Trophoblast cell (in vitro differentiated cells and primary cell): ENCODE data around the gene ZNF653.
"Not testable (repeated sequence)": the region's sequence is repeated elsewhere in the genome, so short reads cannot be mapped to it uniquely, and the experiment has no call there.

Experiments used
- DNase-seq, 2 donors: peaks; one replicate each; pipeline ENCODE4 v3.0.0-alpha.2; 2016
- H2AFZ ChIP-seq: 2 replicates; pipeline ENCODE4 v1.6.1; 2013; ENCODE audit warnings: low read length, moderate library complexity, mild to moderate bottlenecking; ENCODE audit not compliant: insufficient read depth, poor library complexity
- H2AK5ac ChIP-seq: 2 replicates; pipeline ENCODE4 v1.6.1; 2013; ENCODE audit warnings: mild to moderate bottlenecking, low read length
- H2BK120ac ChIP-seq: 2 replicates; pipeline ENCODE4 v1.6.1; 2013; ENCODE audit warnings: low read length, mild to moderate bottlenecking, moderate library complexity; ENCODE audit not compliant: insufficient read depth, poor library complexity
- H2BK12ac ChIP-seq: 2 replicates; pipeline ENCODE4 v1.6.1; 2013; ENCODE audit warnings: mild to moderate bottlenecking, low read length, moderate library complexity
- H2BK5ac ChIP-seq: 2 replicates; pipeline ENCODE4 v1.6.1; 2013; ENCODE audit warnings: low read length, low read depth, moderate library complexity, mild to moderate bottlenecking; ENCODE audit not compliant: poor library complexity
- H3K14ac ChIP-seq: 2 replicates; pipeline ENCODE4 v1.6.1; 2013; ENCODE audit warnings: mild to moderate bottlenecking, low read length
- H3K18ac ChIP-seq: 2 replicates; pipeline ENCODE4 v1.6.1; 2013; ENCODE audit warnings: mild to moderate bottlenecking, low read length
- H3K23ac ChIP-seq: 2 replicates; pipeline ENCODE4 v1.6.1; 2013; ENCODE audit warnings: low read length
- H3K27ac ChIP-seq: 2 replicates; pipeline ENCODE4 v1.5.1; 2013; ENCODE audit warnings: low read depth, mild to moderate bottlenecking, inconsistent platforms, low read length, moderate library complexity
- H3K27me3 ChIP-seq: 2 replicates; pipeline ENCODE4 v1.6.1; 2013; ENCODE audit warnings: inconsistent platforms, mild to moderate bottlenecking, low read length, moderate library complexity; ENCODE audit not compliant: insufficient read depth
- H3K36me3 ChIP-seq, 2 experiments: 1 replicate in 1 of 2; 2 replicates in 1 of 2; pipeline ENCODE4 v1.6.1; 2013; ENCODE audit warnings: low read length in 2 of 2, mild to moderate bottlenecking in 2 of 2, moderate library complexity in 1 of 2; ENCODE audit not compliant: insufficient read depth in 2 of 2, control insufficient read depth in 1 of 2
- H3K4ac ChIP-seq: 2 replicates; pipeline ENCODE4 v1.6.1; 2013; ENCODE audit warnings: low read depth, mild to moderate bottlenecking, low read length, moderate library complexity
- H3K4me1 ChIP-seq, 2 experiments: 1 replicate in 1 of 2; 2 replicates in 1 of 2; pipeline ENCODE4 v1.6.1; 2013; ENCODE audit warnings: low read length in 2 of 2, mild to moderate bottlenecking in 2 of 2, moderate library complexity in 1 of 2; ENCODE audit not compliant: insufficient read depth in 2 of 2, control insufficient read depth in 1 of 2
- H3K4me2 ChIP-seq: 2 replicates; pipeline ENCODE4 v1.6.1; 2013; ENCODE audit warnings: inconsistent platforms, mild to moderate bottlenecking, low read length, moderate library complexity
- H3K4me3 ChIP-seq: 2 replicates; pipeline ENCODE4 v1.5.1; 2013; ENCODE audit warnings: mild to moderate bottlenecking, low read depth, low read length, inconsistent platforms
- H3K79me1 ChIP-seq: one replicate; pipeline ENCODE4 v1.6.1; 2013; ENCODE audit warnings: low read length
- H3K79me2 ChIP-seq: 2 replicates; pipeline ENCODE4 v1.6.1; 2013; ENCODE audit warnings: low read length, mild to moderate bottlenecking; ENCODE audit not compliant: control insufficient read depth, insufficient read depth, poor library complexity
- H3K9ac ChIP-seq: 2 replicates; pipeline ENCODE4 v1.6.1; 2013; ENCODE audit warnings: mild to moderate bottlenecking, low read length
- H3K9me3 ChIP-seq: 2 replicates; pipeline ENCODE4 v1.6.1; 2013; ENCODE audit warnings: low read depth, mild to moderate bottlenecking, control low read depth, inconsistent platforms, low read length; ENCODE audit not compliant: insufficient read depth
- H4K12ac ChIP-seq: 2 replicates; pipeline ENCODE4 v1.6.1; 2013; ENCODE audit warnings: low read depth, mild to moderate bottlenecking, low read length, moderate library complexity
- H4K8ac ChIP-seq: 2 replicates; pipeline ENCODE4 v1.6.1; 2013; ENCODE audit warnings: low read depth, mild to moderate bottlenecking, low read length, moderate library complexity
- H4K91ac ChIP-seq: one replicate; pipeline ENCODE4 v1.6.1; 2013; ENCODE audit warnings: low read depth, mild to moderate bottlenecking, low read length, moderate library complexity
- WGBS: extraction: QIAGEN DNeasy Blood & Tissue Kit; methylation state at CpG from one replicate; pipeline ENCODE4 v1.1.7; 2013; ENCODE audit warnings: missing lambda C conversion rate; ENCODE audit not compliant: insufficient read length, insufficient coverage; ENCODE audit errors: extremely low coverage; 5-methylcytosine and 5-hydroxymethylcytosine counted together

The ZNF653 gene

DNA sequence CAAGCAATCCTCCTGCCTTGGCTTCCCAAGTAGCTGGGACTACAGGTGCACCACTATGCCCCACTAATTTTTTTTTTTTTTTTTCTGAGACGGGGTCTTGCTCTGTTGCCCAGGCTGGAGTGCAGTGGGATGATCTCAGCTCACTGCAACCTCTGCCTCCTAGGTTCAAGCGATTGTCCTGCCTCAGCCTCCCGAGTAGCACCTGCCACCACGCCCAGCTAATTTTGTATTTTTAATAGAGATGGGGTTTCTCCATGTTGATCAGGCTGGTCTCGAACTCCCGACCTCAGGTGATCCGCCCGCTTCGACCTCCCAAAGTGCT is 50.4 kb downstream of the ZNF653 start:
- not testable (repeated sequence) for H3K36me3 ChIP-seq, H3K14ac ChIP-seq, H3K4ac ChIP-seq, H3K4me1 ChIP-seq, H2BK120ac ChIP-seq, H2BK5ac ChIP-seq, H3K79me2 ChIP-seq, DNase-seq, H3K27ac ChIP-seq, H3K79me1 ChIP-seq, H3K9me3 ChIP-seq, H4K12ac ChIP-seq, H3K4me3 ChIP-seq, H3K23ac ChIP-seq, H3K18ac ChIP-seq, H3K9ac ChIP-seq, H3K4me2 ChIP-seq, H4K91ac ChIP-seq, H2BK12ac ChIP-seq, H2AK5ac ChIP-seq, H4K8ac ChIP-seq, H2AFZ ChIP-seq, H3K27me3 ChIP-seq
- WGBS: no CpG with 5 or more reads among the region's 9 CpGs

DNA sequence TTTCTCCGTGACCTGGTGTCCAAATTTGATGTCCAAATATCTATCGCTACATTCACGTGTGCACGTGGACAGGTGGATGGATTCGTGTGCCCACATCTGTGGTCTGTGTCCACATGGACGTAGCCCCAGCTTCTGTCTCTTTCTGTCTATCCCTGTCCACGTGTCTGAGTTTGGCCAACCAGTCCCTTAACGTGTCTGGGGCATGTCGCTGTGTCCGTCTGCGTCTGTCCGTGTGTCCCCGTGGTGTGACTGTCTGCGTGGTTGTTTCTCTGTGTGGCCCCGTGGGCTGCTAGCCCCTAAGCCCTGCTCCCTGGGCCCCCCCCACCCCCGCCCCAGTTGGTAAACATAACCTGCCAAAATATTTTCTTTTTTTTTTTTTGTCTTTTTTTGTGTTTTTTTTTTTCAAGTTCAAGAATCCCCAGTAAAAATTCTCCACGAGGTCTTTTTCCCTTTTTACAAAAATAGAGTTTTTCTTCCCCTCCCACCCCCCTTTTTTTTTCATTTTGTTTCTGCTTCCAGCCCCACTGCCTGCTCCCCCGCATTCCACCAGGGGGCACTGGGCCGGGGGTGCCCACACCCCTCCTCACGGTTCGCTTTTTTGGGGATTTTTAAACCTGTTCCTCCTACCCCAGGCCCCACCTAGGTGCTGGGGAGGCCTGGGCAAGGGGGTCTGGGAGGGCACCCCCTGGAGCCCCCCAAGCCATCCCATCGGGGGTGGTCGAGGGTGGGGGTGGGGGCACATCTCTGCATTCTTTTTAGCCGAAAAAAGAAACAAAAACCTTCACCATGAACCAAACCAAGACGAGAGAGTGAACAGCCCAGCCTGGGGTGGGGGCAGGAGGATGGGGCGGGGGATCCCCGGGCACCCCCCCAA is 51.9 kb downstream of the ZNF653 start:
- Histone ChIP-seq H3K79me2 (no peaks in the 10 kb centered on the region), H3K18ac (no peak overlapping the region), H3K14ac (no peak overlapping the region)

DNA sequence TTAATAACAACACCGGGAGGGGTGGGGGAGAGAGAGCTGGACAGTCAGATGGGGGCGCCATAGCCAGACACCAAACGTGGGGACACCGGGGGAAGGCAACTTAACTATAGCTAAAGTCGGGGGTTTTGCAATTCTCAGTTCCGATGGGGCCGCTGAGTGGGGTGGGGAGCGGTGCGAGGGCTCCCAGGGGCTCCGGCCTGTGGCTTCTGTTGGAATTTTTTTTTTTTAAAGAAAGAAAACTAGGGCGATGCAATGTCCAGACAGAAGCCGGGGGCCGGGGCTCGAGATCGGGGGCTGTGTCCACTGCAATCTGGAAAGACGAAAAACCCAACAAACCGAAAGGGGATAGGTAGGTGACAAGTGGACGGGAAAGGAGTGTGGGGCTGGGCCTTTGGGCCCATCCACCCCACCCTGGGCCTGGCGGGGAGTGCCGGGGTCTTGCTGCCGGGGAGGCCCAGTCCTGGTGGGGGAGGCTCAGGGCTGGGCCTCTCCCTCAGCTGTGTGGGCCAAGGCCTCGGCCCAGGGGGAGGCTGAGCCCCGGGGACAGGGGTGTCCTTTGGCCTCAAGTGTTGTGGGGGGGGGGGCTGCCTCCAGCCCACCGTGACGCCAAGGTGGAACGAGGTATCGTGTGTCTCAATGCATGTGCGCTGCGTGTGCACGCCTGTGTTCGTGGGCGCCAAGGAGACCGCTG is 52.9 kb downstream of the ZNF653 start:
- no CpG with 5 or more reads among the region's 33 CpGs for WGBS
- Histone ChIP-seq H2BK12ac (no peak overlapping the region), H3K9ac (no peak overlapping the region), H3K23ac (no peak overlapping the region), H3K4ac (no peak overlapping the region), H3K4me3 (no peak overlapping the region), H3K18ac (no peak overlapping the region), H4K8ac (no peak overlapping the region), H3K4me2 (no peak overlapping the region), H3K9me3 (no peaks in the 10 kb centered on the region), H3K79me2 (no peaks in the 10 kb centered on the region), H2BK5ac (no peak overlapping the region), H3K36me3 (peaks cover 22 to 27% of the 10 kb centered on the region in 2 experiments), H3K14ac (no peak overlapping the region), H3K79me1 (no peaks in the 10 kb centered on the region), H2AFZ (no peak overlapping the region), H4K91ac (no peak overlapping the region), H3K27ac (no peak overlapping the region), H2AK5ac (no peak overlapping the region), H4K12ac (no peak overlapping the region), H3K27me3 (no peaks in the 10 kb centered on the region), H2BK120ac (no peak overlapping the region), H3K4me1 (no peaks in the 10 kb centered on the region)
- no peak for DNase-seq

More for the DNA sequence above, 51.9 kb downstream of the ZNF653 start:
- Histone ChIP-seq H3K4me3 (no peak overlapping the region), H3K9ac (no peak overlapping the region), H3K4ac (no peak overlapping the region), H3K9me3 (peaks cover 3% of the 10 kb centered on the region), H2BK120ac (no peak overlapping the region), H3K27ac (no peak overlapping the region), H3K79me1 (no peaks in the 10 kb centered on the region), H2AK5ac (no peak overlapping the region), H2BK12ac (no peak overlapping the region), H3K27me3 (no peaks in the 10 kb centered on the region), H3K23ac (no peak overlapping the region), H2AFZ (no peak overlapping the region), H4K12ac (no peak overlapping the region), H4K91ac (no peak overlapping the region), H3K4me2 (no peak overlapping the region), H3K36me3 (peaks cover 13 to 18% of the 10 kb centered on the region in 2 experiments), H2BK5ac (no peak overlapping the region), H3K4me1 (no peaks in the 10 kb centered on the region), H4K8ac (peak overlapping the region; percentile 18)
- WGBS: no CpG with 5 or more reads among the region's 27 CpGs
- no peak for DNase-seq

DNA sequence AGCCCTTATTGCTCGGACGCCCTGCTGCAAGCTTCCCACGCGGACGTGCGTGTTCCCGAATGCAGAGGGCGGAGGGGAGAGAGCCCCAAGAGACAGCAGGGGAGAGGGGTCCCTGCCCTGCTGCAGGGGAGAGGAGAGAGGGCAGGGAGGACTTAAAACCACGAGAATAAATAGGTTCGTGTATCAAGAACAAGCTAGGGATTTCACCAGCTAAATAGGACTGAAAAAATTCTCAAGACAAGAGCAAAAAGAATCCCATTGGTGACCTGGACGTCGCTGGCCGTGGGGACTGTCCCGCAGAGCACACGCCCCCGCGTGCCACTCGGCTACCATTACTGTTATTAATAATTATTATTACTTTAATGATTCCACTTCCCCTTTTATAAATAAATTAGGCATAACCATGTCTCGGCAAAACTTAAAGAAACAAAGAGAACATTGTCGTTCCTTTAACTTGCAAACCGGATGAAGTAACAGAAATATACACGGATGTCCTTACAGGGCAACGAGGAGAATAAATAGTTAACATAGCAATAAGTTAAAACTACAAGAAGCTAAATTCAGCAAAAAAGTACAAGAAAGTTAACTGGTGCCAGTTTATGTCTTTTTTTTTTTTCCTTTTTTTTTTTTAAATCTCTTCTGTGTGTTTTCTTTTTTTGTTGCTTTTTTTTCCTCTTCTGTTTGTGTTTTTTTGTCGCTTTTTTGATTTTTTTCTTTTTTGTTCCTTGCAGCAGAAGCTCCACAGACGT is 53.6 kb downstream of the ZNF653 start:
- H2BK12ac ChIP-seq: no peak overlapping the region
- no peak overlapping the region for H3K14ac ChIP-seq
- H3K9ac ChIP-seq: no peak overlapping the region
- H2BK5ac ChIP-seq: no peak overlapping the region
- DNase-seq: no peak
- H4K91ac ChIP-seq: no peak overlapping the region
- H3K79me2 ChIP-seq: no peaks in the 10 kb centered on the region
- no peak overlapping the region for H3K27ac ChIP-seq
- no peak overlapping the region for H2AFZ ChIP-seq
- peaks cover 30 to 34% of the 10 kb centered on the region in 2 experiments for H3K36me3 ChIP-seq
- no peak overlapping the region for H3K4ac ChIP-seq
- no peak overlapping the region for H3K4me3 ChIP-seq
- no peak overlapping the region for H4K8ac ChIP-seq
- H2AK5ac ChIP-seq: no peak overlapping the region
- no peak overlapping the region for H3K4me2 ChIP-seq
- H3K4me1 ChIP-seq: no peaks in the 10 kb centered on the region
- no CpG with 5 or more reads among the region's 25 CpGs for WGBS
- H3K27me3 ChIP-seq: no peaks in the 10 kb centered on the region
- H3K18ac ChIP-seq: no peak overlapping the region
- H4K12ac ChIP-seq: no peak overlapping the region
- H3K23ac ChIP-seq: no peak overlapping the region
- no peaks in the 10 kb centered on the region for H3K79me1 ChIP-seq
- no peak overlapping the region for H2BK120ac ChIP-seq
- H3K9me3 ChIP-seq: no peaks in the 10 kb centered on the region
